Measurements from ENCODE around the gene EPB41L4A.

EPB41L4A gene

DNA sequence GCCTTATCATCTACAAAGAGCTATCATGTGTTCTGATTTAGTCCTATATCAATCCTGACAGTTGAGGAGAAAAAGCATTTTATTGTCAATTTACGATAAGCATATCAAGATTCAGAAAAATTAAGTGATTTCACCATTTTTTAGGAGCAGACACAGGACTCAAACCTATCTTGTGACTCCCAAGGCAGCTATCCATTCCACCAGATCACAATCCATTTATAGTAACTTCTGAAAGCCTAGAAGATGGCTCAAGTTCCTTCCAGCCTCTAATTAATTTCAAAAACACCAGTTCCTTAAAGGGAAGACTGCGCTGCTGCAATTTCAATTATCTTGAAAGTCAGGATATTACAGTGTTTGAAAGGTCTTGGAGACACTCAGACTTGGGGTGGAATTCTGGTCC, 114.3 kb downstream of the EPB41L4A start:
- no peak for DNase-seq

- DNase-seq = no peak
These were observed 115.4 kb downstream of the EPB41L4A start for GRCh38 chr5:112303685-112304084.

GRCh38 chr5:112294126-112294525, 125.0 kb downstream of the EPB41L4A start:
- DNase-seq = no peak

DNA sequence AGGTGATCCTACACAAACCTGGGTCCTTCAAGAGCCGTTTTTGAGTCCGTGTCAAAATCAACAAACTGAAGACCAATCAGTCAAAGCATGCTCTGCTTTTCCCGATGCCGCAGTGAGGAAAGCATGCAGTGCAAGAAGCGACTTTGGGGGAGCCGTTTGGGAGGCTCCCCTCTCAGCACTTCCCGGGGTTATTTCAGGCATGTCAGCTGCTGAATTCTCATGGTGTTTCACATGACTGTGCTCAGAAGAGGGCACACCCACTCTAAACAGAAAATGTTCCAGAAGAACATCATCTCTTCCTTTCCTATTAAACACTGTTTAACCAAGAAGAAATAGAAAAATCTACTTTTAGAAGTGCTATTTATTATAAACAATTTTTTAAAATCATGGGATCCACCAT, 125.5 kb downstream of the EPB41L4A start:
- DNase-seq = no peak

DNA sequence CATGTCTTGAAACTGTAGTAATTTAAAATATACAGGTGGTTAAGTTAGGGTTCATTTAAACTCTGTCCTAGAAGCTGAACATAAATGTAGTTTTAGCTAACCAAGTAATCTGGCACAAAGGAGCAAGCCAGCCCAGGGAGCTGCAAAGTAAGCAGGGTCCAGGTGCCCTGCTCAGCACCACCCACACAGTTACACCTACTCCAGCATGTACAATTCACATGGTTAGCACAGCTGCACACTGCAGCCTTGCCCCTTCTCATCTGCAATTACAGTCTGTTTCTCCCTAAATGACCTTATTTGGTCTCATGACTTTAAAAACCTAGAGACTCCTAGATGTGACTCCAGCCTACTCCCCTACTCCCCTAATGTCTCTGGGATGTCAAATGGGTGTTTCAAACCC, 128.4 kb downstream of the EPB41L4A start:
- DNase-seq = no peak

DNA sequence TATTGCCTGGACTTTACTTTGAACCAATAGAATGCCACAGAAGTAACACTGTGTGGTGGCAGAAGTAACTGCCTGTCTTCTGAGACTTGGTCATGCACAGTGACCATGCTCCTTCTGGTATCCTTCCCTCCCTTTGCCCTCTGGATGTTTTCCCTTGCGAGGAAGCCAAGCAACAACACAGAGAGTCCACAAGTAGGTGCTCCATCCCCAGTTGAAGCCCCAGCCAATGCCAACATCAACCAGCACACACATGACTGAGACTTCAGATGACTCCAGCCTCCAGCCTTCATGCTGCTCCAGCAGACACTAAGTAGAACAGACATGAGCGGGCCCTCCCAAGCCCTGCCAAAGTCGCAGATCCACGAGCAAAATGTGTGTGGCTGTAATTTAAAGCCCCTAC, 129.6 kb downstream of the EPB41L4A start:
- no peak for DNase-seq

DNA sequence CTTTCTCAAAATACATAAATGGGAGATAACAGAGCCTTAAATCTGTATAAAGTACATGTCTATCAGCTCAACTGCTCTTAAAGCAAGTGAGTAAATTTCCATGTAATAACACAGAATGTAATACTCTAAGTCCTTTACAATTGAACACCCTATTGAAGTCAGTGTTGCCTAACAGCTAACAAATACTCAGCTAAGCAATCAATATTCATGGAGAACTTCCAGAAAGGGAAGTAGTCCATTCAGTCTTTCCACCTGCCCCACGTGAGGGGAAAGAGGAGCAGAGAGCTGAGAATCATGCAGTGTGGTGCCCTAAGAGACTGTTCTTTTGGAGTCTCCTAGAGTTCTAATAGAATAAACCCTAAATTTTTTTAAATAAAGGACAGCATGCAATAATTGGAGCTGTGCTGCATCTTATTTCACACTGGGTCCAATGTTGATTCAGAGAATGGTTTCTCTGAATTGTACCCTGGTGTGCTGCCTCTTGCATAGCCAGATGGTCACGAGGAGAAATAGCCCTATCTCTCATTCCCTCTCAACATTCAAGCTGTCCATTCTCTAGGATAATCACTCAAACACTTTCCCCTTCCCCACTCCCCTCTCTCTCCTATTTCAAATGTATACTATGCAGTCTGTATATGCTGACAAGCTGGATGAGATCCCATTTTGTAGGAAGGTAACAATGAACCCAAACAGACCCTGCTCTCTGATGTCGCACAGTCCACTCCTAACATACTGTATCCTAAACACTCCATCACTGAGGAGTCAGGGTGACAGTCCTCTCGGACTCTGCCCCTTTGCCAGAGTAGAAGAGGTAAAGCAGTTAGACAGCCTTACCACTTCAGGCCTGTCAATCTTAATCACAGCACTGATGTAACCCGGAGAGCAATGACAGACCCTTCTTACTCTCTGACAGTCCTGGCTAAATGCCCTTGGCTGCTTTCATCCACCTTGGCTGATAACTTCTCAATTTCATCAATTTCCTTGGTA, 134.8 kb downstream of the EPB41L4A start:
- DNase-seq = no peak

GRCh38 chr5:112283034-112283582, 136.0 kb downstream of the EPB41L4A start:
- no peak for DNase-seq

- no peak for DNase-seq
These were observed 140.0 kb downstream of the EPB41L4A start for GRCh38 chr5:112279082-112279481.

- DNase-seq = peak; percentile 3
These were observed 142.1 kb downstream of the EPB41L4A start for GRCh38 chr5:112276991-112277390.

DNA sequence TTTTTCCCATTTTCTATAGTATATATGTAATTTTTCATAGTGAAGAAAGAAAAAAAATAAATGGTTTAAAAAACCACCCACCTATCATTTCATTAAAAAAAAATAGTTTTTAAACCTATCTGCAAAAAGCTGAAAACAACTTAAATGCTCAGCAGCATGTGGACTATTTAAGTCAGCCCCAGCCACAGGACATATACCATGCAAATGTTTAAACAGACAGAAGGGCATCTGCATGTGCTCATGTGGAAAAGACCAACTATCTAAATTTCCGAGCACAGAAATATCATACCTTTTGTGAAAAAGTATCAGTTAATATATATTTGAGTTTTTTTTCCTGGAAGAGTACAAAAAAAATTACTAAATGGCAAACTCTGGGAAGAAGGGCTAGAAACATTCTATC, 143.4 kb downstream of the EPB41L4A start:
- DNase-seq = no peak

- no peak for DNase-seq
These were observed 148.5 kb downstream of the EPB41L4A start for GRCh38 chr5:112270299-112271293.

- no peak for DNase-seq
These were observed 151.8 kb downstream of the EPB41L4A start for GRCh38 chr5:112267231-112267630.

- no peak for DNase-seq
These were observed 154.4 kb downstream of the EPB41L4A start for GRCh38 chr5:112264666-112265065.

DNA sequence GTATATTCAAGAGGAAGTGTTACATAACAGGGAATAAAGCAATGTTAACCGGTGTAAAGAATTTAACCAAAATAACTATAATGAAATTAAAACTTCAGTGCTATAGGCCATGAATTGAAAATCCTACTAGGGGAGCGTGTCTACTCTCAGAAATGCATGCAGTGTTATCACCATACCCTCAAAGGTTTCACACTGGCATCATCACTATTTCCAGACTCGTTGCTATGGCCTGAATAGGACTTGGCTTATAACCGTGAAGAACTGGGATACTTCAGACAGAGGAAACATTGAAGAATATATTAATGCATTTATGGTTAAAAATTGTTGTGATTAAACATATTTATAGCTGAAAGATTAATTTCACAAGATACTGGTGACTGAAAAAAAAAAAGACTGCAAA, 154.9 kb downstream of the EPB41L4A start:
- DNase-seq = no peak

DNA sequence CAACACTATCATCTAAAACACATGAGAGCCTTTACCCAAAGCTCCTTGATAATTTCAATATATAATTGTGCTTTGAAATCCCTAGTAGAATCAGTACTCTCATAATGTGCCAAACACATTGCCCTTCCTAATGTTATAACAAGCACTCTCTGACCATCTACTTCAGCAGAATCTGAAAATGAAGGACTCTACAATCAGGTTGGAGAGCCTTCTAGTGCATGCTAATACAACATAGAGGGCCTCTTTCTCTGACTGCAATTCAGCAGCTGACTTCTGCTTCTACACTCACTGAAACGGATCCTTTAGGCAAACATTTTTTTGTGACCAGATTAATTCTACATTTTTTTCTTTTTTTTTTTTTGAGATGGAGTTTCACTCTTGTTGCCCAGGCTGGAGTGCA, 155.6 kb downstream of the EPB41L4A start:
- DNase-seq = no peak

DNA sequence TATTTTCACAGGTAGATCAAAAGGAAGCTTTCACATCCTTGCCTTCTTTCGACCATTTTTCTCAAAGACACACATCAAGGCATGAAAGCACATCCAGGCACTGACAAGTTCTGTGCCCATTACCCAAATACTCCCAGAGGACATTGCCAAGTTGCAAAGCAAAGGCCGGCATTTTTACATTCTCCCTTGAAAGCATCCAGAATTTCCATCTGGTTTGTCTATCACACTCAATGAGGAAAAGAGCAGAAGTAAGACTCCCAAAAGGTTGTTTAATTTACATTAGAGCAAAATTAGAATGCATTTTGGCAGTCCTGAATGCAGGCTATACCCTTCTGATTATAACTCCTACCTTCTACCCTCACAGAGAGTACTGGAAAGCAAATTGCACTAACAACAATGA, 160.5 kb downstream of the EPB41L4A start:
- DNase-seq = no peak

DNA sequence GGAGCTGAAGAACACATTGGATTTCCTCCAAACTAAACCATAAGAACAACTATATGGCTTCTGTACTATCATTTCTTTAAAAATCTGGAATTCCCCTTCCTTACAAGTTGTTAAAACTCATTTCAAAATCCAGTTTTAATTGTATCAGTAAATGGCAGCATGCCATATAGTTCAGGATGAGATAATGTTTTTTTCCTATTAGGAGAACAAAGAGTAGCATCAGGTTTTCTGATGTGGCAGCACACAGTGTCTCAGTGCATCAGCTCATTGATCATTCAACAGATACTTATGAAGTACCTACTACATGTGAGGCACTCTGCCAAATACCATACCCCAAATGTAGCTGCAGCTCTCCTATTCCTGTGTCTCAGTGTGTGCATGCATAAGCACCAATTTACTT, 161.1 kb downstream of the EPB41L4A start:
- DNase-seq = no peak

GRCh38 chr5:112257005-112257404, 162.1 kb downstream of the EPB41L4A start:
- DNase-seq = no peak

GRCh38 chr5:112254303-112254702, 164.8 kb downstream of the EPB41L4A start:
- no peak for DNase-seq

DNA sequence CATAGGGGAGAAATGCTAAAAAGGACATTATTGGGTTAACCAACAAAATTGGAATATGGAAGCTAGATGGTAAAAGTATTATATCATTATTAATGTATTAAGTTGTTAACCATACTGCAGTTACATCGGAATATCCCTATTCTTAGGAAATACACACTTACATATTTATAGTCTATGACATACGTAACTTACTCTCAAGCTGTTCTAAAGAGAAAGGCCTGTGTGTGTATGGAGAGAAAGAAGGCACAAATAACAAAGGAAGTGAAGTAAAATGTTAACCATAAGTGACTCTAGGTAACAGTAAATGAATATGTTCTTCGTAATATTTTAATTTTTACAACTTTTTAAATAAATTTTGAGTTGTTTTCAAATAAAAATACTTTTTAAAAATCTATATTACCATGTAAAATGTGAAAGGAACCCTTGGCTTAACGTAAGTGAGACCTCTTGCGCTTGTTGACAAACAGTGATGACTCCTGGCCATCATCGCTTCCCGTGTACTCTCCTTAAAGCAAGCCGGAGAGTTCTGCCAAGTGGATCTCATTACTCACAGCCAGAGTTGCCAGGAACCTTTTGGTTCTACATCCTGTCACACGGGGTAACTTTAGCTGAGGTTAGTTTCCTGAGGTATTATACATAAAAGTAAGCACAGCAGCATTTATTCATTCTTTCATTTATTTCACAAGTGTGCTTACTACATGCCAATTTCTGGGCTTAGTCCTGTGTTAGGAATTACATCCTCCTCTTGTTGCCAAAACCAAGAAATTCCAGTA, 165.4 kb downstream of the EPB41L4A start:
- DNase-seq = no peak

DNA sequence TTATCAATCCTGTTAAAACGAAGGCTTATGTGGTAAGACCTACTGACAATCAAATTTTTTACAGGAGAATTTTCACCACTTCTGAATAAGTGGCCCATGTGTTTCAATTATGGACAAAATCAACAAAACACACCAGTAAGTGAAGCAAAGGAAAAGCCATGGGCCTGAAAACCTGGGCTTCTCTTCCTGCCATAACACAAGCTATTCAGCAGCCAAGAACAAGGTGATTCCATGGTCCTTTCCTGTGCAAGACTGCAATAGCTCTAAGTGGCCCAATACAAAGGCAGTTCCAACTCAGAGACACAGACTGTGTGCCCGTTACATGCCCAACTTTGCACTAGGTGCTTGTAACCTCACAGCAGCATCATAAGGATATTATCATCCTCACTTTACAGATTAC, 168.5 kb downstream of the EPB41L4A start:
- no peak for DNase-seq
